Spleen (tissue), 11 donors: Measurements from ENCODE around the gene GDF2. TPM values are rescaled to one million over a fixed set of nuclear protein-coding genes. Genes with fewer than 3 reads are reported as not detected.
A peak's percentile ranks its signal among the peaks of the same experiment; 100 is the strongest.

Experiments
- DNase-seq: peaks from one replicate; pipeline ENCODE4 v3.0.0-alpha.2; 2020
- H3K27ac ChIP-seq, 8 donors: fragments of 200-600 bp; sonication (generic) in 7 of 8; 1 replicate in 4 of 8; 2 replicates in 4 of 8; pipeline versions ENCODE4 v1.5.0 to v1.8.0; 2016 to 2021; ENCODE audit warnings: inconsistent platforms in 4 of 8, mild to moderate bottlenecking in 4 of 8, moderate library complexity in 1 of 8
- H3K27me3 ChIP-seq, 7 donors: fragments of 200-600 bp; sonication (generic) in 6 of 7; replicated peaks in 1 of 7; 1 replicate in 4 of 7; 2 replicates in 3 of 7; pipeline versions ENCODE4 v1.5.0 to v1.8.0; 2016 to 2021; ENCODE audit warnings: inconsistent platforms in 3 of 7, mild to moderate bottlenecking in 1 of 7
- H3K36me3 ChIP-seq, 6 donors: fragments of 200-600 bp; sonication (generic) in 5 of 6; 1 replicate in 4 of 6; 2 replicates in 2 of 6; pipeline versions ENCODE4 v1.5.0 to v1.8.0; 2016 to 2021; ENCODE audit warnings: inconsistent platforms in 2 of 6
- H3K4me1 ChIP-seq, 6 donors: fragments of 200-600 bp; sonication (generic) in 5 of 6; 1 replicate in 3 of 6; 2 replicates in 3 of 6; pipeline versions ENCODE4 v1.5.0 to v1.8.0; 2016 to 2021; ENCODE audit warnings: inconsistent platforms in 3 of 6
- H3K4me3 ChIP-seq, 8 donors: fragments of 200-600 bp; sonication (generic) in 7 of 8; 1 replicate in 4 of 8; 2 replicates in 4 of 8; pipeline versions ENCODE4 v1.5.0 to v1.8.0; 2016 to 2021; ENCODE audit warnings: inconsistent platforms in 4 of 8, mild to moderate bottlenecking in 4 of 8, moderate library complexity in 2 of 8
- H3K9me3 ChIP-seq, 8 donors: fragments of 200-600 bp; sonication (generic) in 7 of 8; 1 replicate in 4 of 8; 2 replicates in 4 of 8; pipeline versions ENCODE4 v1.5.0 to v1.8.0; 2016 to 2021; ENCODE audit warnings: inconsistent platforms in 4 of 8
- CTCF ChIP-seq, 11 experiments: fragments of 200-600 bp in 7 of 11; fragments of 450-650 bp in 4 of 11; sonication (generic) in 4 of 11; IDR thresholded peaks in 8 of 11; conservative IDR thresholded peaks in 3 of 11; 1 replicate in 7 of 11; 2 replicates in 4 of 11; pipeline versions ENCODE4 v1.4.0 to v1.8.0; 2016 to 2021; ENCODE audit warnings: antibody characterized with exemption in 11 of 11, inconsistent platforms in 4 of 11, mild to moderate bottlenecking in 1 of 11
- POLR2A ChIP-seq, 3 donors: fragments of 450-650 bp; IDR thresholded peaks; one replicate each; pipeline ENCODE4 v1.5.1; 2017; ENCODE audit warnings: antibody characterized with exemption in 3 of 3, mild to moderate bottlenecking in 1 of 3
- POLR2AphosphoS5 ChIP-seq, 3 donors: sonication (generic); formaldehyde crosslinking; IDR thresholded peaks; one replicate each; pipeline ENCODE4 v1.5.1; 2017; ENCODE audit warnings: antibody characterized with exemption in 3 of 3
- WGBS, 5 donors: extraction: QIAGEN DNeasy Blood & Tissue Kit in 3 of 5; methylation state at CpG; one replicate each; pipeline versions ENCODE4 v1.1.5 to v1.1.7; 2013 to 2018; 5-methylcytosine and 5-hydroxymethylcytosine counted together
- intact Hi-C: fragments of 100-400 bp; cut with DNase I; formaldehyde crosslinking; loops from one replicate; pipeline ENCODE4 v1.15.0; 2023; ENCODE audit warnings: low total_unique reads
- polyA plus RNA-seq, 3 donors: library from polyadenylated mRNA; stranded (reverse); fragments of 200-250 nt; gene quantifications; one replicate each; pipeline ENCODE4 v1.2.1, GENCODE V29; 2013
- total RNA-seq, 7 donors: library from RNA; depleted of rRNA in 3 of 7; stranded (reverse); fragments of >200 nt in 3 of 7; fragmentation: NEBNext Ultra II Directional in 4 of 7; extraction: Animal tissue kit (Norgen Biotek cat#: 25700) in 4 of 7; gene quantifications; one replicate each; pipeline versions ENCODE4 v1.1.0 to v1.2.1, GENCODE V29; 2016 to 2021
- donor health status: healthy with polysubstance abuse.
- donor health status: DM: no; HTN: no; CAD: no; lungs with moderate emphysema.
- donor health status: DM: no; HTN: no; CAD: no.
- donor health status: Bipolar disorder and iron deficiency.
- donor health status: healthy.
- donor health status: DM: no; HTN: no; CAD: no.
- donor health status: DM: yes; HTN: yes; CAD: no.

Gene GDF2
- total and polyA plus RNA-seq, 10 donors, result not detected

- Histone ChIP-seq H3K4me3 (no peak overlapping the region), H3K27ac (no peak overlapping the region), H3K4me1 (no peaks in the 10 kb centered on the region), H3K27me3 (no peaks in the 10 kb centered on the region), H3K36me3 (no peaks in the 10 kb centered on the region), H3K9me3 (no peaks in the 10 kb centered on the region)
- no peak for TF ChIP-seq POLR2A (IDR thresholded peaks at IDR 0.05)
- TF ChIP-seq CTCF (IDR thresholded peaks at IDR 0.05 in 8 of 11, conservative IDR thresholded peaks at IDR 0.05 in 3 of 11), result no peak
- no peak for TF ChIP-seq POLR2AphosphoS5 (IDR thresholded peaks at IDR 0.05)
- 85 to 93% (median 88%) methylated on average over 15 to 36 of the region's 36 CpGs for WGBS, 5 donors
- peak; percentile 71 for DNase-seq
- intact Hi-C loops, result no loop called here
Observed at GRCh38 chr10:47348661-47349470, 26.6 kb downstream of the GDF2 start.

- intact Hi-C loops, result no loop called here
- Histone ChIP-seq H3K36me3 (no peaks in the 10 kb centered on the region), H3K4me1 (no peaks in the 10 kb centered on the region), H3K4me3 (no peak overlapping the region), H3K9me3 (no peaks in the 10 kb centered on the region), H3K27me3 (no peaks in the 10 kb centered on the region), H3K27ac (no peak overlapping the region)
- no peak for DNase-seq
- TF ChIP-seq POLR2AphosphoS5 (IDR thresholded peaks at IDR 0.05), result no peak
- TF ChIP-seq CTCF (IDR thresholded peaks at IDR 0.05 in 8 of 11, conservative IDR thresholded peaks at IDR 0.05 in 3 of 11), result no peak
- TF ChIP-seq POLR2A (IDR thresholded peaks at IDR 0.05), result no peak
- 84 to 94% (median 93%) methylated on average over 7 to 22 of the region's 22 CpGs for WGBS, 5 donors
Observed at GRCh38 chr10:47349516-47349915, 27.3 kb downstream of the GDF2 start.

- Histone ChIP-seq H3K9me3 (no peaks in the 10 kb centered on the region), H3K4me3 (no peak overlapping the region), H3K27me3 (no peaks in the 10 kb centered on the region), H3K4me1 (no peaks in the 10 kb centered on the region), H3K36me3 (no peaks in the 10 kb centered on the region), H3K27ac (no peak overlapping the region)
- 93 to 96% (median 95%) methylated on average over 3 to 31 of the region's 31 CpGs for WGBS, 5 donors
- TF ChIP-seq POLR2AphosphoS5 (IDR thresholded peaks at IDR 0.05) (no peak), POLR2A (IDR thresholded peaks at IDR 0.05) (no peak), CTCF (IDR thresholded peaks at IDR 0.05 in 8 of 11, conservative IDR thresholded peaks at IDR 0.05 in 3 of 11) (no peak)
- intact Hi-C loops, result no loop called here
- DNase-seq, result peak; percentile 69
Observed at GRCh38 chr10:47349941-47350371, 27.7 kb downstream of the GDF2 start.
